ENCODE results near the gene MRPL27. TPM values are rescaled to one million over a fixed set of nuclear protein-coding genes. Genes with fewer than 3 reads are reported as not detected.

Gene MRPL27
- total RNA-seq, 1 experiment from 2014 or later, result 106 TPM

DNA sequence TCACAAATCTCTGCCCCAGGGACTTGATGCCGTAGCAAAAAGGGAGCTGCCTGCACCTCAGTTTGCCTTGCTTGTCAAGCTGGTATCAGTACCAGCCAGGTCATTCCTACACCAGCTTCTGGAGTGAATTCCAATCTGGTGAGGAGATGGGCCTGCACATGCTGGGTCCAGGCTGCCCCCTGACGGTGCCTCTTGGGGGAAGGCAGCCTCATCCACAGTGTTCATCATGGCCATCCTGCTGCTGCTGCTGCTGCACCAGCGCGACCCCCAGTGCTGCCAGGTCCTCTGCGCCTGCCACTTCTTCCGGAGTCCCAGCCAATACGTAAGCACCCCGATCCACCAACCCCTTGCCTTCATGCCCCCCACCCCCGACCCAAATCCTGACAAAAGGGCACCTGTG is 8.3 kb downstream of the MRPL27 start:
- no peaks in the 10 kb centered on the region for H3K9me2 ChIP-seq (ENCODE audit: insufficient read depth)
- ATAC-seq (no peak), DNase-seq (ENCODE audit: low read depth, low spot score) (no peak)
- no peak overlapping the region for H3K9ac ChIP-seq (ENCODE audit: low read length)
- TF ChIP-seq ZFX (IDR thresholded peaks at IDR 0.05) (no peak), POLR2A (IDR thresholded peaks at IDR 0.05; ENCODE audit: borderline replicate concordance, extremely low read depth, insufficient read depth, insufficient read length) (no peak), EZH2 (IDR thresholded peaks at IDR 0.05) (no peak), MAX (IDR thresholded peaks at IDR 0.05) (no peak), POLR2AphosphoS5 (IDR thresholded peaks at IDR 0.05; ENCODE audit: low read depth, low read length) (no peak), CBX3 (IDR thresholded peaks at IDR 0.05; ENCODE audit: low read depth) (no peak), YY1 (IDR thresholded peaks at IDR 0.05; ENCODE audit: extremely low read depth, insufficient replicate concordance, low read depth, low read length) (no peak), SRF (IDR thresholded peaks at IDR 0.05; ENCODE audit: low read depth) (no peak)
- TF ChIP-seq, protein P1, sequence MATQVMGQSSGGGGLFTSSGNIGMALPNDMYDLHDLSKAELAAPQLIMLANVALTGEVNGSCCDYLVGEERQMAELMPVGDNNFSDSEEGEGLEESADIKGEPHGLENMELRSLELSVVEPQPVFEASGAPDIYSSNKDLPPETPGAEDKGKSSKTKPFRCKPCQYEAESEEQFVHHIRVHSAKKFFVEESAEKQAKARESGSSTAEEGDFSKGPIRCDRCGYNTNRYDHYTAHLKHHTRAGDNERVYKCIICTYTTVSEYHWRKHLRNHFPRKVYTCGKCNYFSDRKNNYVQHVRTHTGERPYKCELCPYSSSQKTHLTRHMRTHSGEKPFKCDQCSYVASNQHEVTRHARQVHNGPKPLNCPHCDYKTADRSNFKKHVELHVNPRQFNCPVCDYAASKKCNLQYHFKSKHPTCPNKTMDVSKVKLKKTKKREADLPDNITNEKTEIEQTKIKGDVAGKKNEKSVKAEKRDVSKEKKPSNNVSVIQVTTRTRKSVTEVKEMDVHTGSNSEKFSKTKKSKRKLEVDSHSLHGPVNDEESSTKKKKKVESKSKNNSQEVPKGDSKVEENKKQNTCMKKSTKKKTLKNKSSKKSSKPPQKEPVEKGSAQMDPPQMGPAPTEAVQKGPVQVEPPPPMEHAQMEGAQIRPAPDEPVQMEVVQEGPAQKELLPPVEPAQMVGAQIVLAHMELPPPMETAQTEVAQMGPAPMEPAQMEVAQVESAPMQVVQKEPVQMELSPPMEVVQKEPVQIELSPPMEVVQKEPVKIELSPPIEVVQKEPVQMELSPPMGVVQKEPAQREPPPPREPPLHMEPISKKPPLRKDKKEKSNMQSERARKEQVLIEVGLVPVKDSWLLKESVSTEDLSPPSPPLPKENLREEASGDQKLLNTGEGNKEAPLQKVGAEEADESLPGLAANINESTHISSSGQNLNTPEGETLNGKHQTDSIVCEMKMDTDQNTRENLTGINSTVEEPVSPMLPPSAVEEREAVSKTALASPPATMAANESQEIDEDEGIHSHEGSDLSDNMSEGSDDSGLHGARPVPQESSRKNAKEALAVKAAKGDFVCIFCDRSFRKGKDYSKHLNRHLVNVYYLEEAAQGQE (IDR thresholded peaks at IDR 0.05; ENCODE audit: low read depth), result no peak
- H3K79me2 ChIP-seq (ENCODE audit: insufficient read depth, low read length), result peaks cover 13% of the 10 kb centered on the region; the same call in 1 of the 2 replicates
- no peak overlapping the region for H3K4me2 ChIP-seq (ENCODE audit: low read length)
- POLR2A ChIA-PET, result no interaction called here
- H3K27me3 ChIP-seq (ENCODE audit: insufficient read depth, low read length), result no peaks in the 10 kb centered on the region
- H4K20me1 ChIP-seq (ENCODE audit: insufficient read depth), result no peaks in the 10 kb centered on the region
- no peak overlapping the region for H2AFZ ChIP-seq (ENCODE audit: low read depth, low read length, poor library complexity, severe bottlenecking)
- H3K4me3 ChIP-seq (replicated peaks in 1 of 2; ENCODE audit: low read depth in 1 of 2, low read length in 2 of 2), result no peak overlapping the region
- intact Hi-C loops (cut with micrococcal nuclease), result no loop called here
- H3K36me3 ChIP-seq (ENCODE audit: control insufficient read depth in 1 of 2, insufficient read depth in 2 of 2, low read length in 2 of 2), result peaks cover 33 to 42% of the 10 kb centered on the region in 2 experiments
- H3K27ac ChIP-seq (ENCODE audit: low read depth, low read length), result no peak overlapping the region
- CTCF ChIA-PET, result no interaction called here
- H3K9me3 ChIP-seq (ENCODE audit: control insufficient read depth in 1 of 2, insufficient read depth in 1 of 2, low read depth in 1 of 2, low read length in 2 of 2), result no peaks in the 10 kb centered on the region
- RAD21 ChIA-PET (ENCODE audit: low non-redundant PET in 1 of 2, low total read pairs in 2 of 2, uncharacterized antibody in 2 of 2, unreplicated experiment in 2 of 2), result no interaction called here
- no TSS peak for BruUV-seq (replicated peaks)
- H3K4me1 ChIP-seq (ENCODE audit: control insufficient read depth in 1 of 2, insufficient read depth in 2 of 2, low read length in 2 of 2), result peaks cover 3 to 8% of the 10 kb centered on the region in 2 experiments; a peak in 2 of 4 replicates

Data from HCT116 (cell line).